Activated CD8-positive, alpha-beta memory T cell treated with anti-CD3 and anti-CD28 coated beads for 4 hours (primary cell): Measurements from ENCODE around the gene CHCHD3.

Experiments used
- DNase-seq, 2 donors: peaks; one replicate each; pipeline ENCODE4 v3.0.0-alpha.2; 2020; ENCODE audit warnings: low read depth in 2 of 2

CHCHD3 gene

GRCh38 chr7:133079296-133079695 is 2.6 kb downstream of the CHCHD3 start:
- DNase-seq = no peak

GRCh38 chr7:133077394-133077793 is 4.5 kb downstream of the CHCHD3 start:
- no peak for DNase-seq

GRCh38 chr7:133076142-133076541 is 5.7 kb downstream of the CHCHD3 start:
- no peak for DNase-seq

- no peak for DNase-seq
Measured at GRCh38 chr7:133071506-133071905, 10.4 kb downstream of the CHCHD3 start.

GRCh38 chr7:133070562-133070961 is 11.3 kb downstream of the CHCHD3 start:
- DNase-seq = no peak

- DNase-seq = no peak
Measured at GRCh38 chr7:133065301-133065700, 16.6 kb downstream of the CHCHD3 start.

GRCh38 chr7:133064082-133064820 is 17.6 kb downstream of the CHCHD3 start:
- DNase-seq = no peak

GRCh38 chr7:133061792-133062191 is 20.1 kb downstream of the CHCHD3 start:
- no peak for DNase-seq

GRCh38 chr7:133061357-133061756 is 20.5 kb downstream of the CHCHD3 start:
- no peak for DNase-seq

- no peak for DNase-seq
Measured at GRCh38 chr7:133060004-133060403, 21.9 kb downstream of the CHCHD3 start.

GRCh38 chr7:133059263-133059662 is 22.6 kb downstream of the CHCHD3 start:
- no peak for DNase-seq

- no peak for DNase-seq
Measured at GRCh38 chr7:133056370-133057238, 25.3 kb downstream of the CHCHD3 start.

GRCh38 chr7:133054162-133054840 is 27.6 kb downstream of the CHCHD3 start:
- no peak for DNase-seq

- no peak for DNase-seq
Measured at GRCh38 chr7:133053321-133053891, 28.5 kb downstream of the CHCHD3 start.

- no peak for DNase-seq
Measured at GRCh38 chr7:133052826-133053225, 29.1 kb downstream of the CHCHD3 start.

GRCh38 chr7:133052401-133052756 is 29.5 kb downstream of the CHCHD3 start:
- DNase-seq = no peak

- no peak for DNase-seq
Measured at GRCh38 chr7:133051719-133052400, 30.0 kb downstream of the CHCHD3 start.

- DNase-seq = no peak
Measured at GRCh38 chr7:133051066-133051465, 30.8 kb downstream of the CHCHD3 start.

GRCh38 chr7:133050200-133050995 is 31.5 kb downstream of the CHCHD3 start:
- no peak for DNase-seq

GRCh38 chr7:133048589-133048988 is 33.3 kb downstream of the CHCHD3 start:
- no peak for DNase-seq

- DNase-seq = no peak
Measured at GRCh38 chr7:133047321-133047720, 34.6 kb downstream of the CHCHD3 start.
